HFFc6 (cell line): Measurements from ENCODE around the gene MSL1. TPM values are rescaled to one million over a fixed set of nuclear protein-coding genes. Genes with fewer than 3 reads are reported as not detected.

Experiments
- DNase-seq: peaks from one replicate; pipeline ENCODE4 v3.0.0-alpha.2; 2018
- H3K27ac Mint-ChIP-seq: 2 replicates; pipeline ENCODE4 v1.8.0; 2020; ENCODE audit warnings: mild to moderate bottlenecking, mixed read lengths
- H3K27me3 Mint-ChIP-seq: 2 replicates; pipeline ENCODE4 v1.8.0; 2021; ENCODE audit warnings: mild to moderate bottlenecking, moderate library complexity, mixed read lengths; ENCODE audit not compliant: insufficient read depth
- H3K36me3 Mint-ChIP-seq: 2 replicates; pipeline ENCODE4 v1.8.0; 2021; ENCODE audit warnings: low read depth, mixed read lengths
- H3K4me1 Mint-ChIP-seq: 2 replicates; pipeline ENCODE4 v1.8.0; 2020; ENCODE audit warnings: low read depth, mixed read lengths
- H3K4me3 Mint-ChIP-seq: 2 replicates; pipeline ENCODE4 v1.8.0; 2020; ENCODE audit warnings: mild to moderate bottlenecking, moderate library complexity, mixed read lengths
- H3K9me3 Mint-ChIP-seq: 2 replicates; pipeline ENCODE4 v1.8.0; 2020; ENCODE audit warnings: mild to moderate bottlenecking, mixed read lengths
- total RNA-seq, 6 experiments: library from RNA; stranded (reverse); fragmentation: NEBNext Ultra II Directional; extraction: Animal tissue kit (Norgen Biotek cat#: 25700); gene quantifications; 2 replicates in 1 of 6; 3 replicates in 5 of 6; pipeline ENCODE4 v1.2.3, GENCODE V29; 2021
- TF ChIP-seq, protein P1 (sequence below): fragments of 200-600 bp; sonication (generic); IDR thresholded peaks from 2 replicates; pipeline ENCODE4 v1.5.0; 2021; ENCODE audit warnings: antibody characterized with exemption, mild to moderate bottlenecking

MSL1 gene
- total RNA-seq, 6 experiments from 2014 or later: 61.2 to 67.8 (median 65.5) TPM

DNA sequence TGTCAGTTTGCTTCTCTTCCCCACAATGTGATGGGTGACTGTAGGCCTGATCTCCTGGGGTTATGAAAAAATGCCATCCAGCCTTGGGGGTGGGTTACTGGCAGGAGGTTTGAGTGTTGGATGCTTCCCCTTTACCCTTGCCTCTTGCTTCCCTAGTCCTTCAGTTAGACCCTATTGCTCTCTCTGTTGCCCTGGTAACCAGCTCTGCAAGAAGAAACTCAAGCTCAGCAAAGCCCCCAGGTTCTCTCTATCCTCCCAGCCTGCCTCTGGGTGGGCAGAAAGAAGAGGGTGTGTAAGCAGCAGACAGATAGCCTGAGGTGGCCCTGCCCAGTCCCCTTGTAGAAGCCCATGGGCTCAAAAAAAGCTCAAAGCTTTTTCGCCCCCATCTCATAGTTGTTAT, 52.7 kb downstream of the MSL1 start:
- Mint-ChIP-seq H3K9me3 (no peaks in the 10 kb centered on the region), H3K4me3 (no peak overlapping the region), H3K27me3 (peaks cover 5% of the 10 kb centered on the region; the same call in 1 of the 2 replicates), H3K4me1 (peaks cover 22% of the 10 kb centered on the region), H3K36me3 (peaks cover 42% of the 10 kb centered on the region), H3K27ac (no peak overlapping the region)
- DNase-seq: no peak
- TF ChIP-seq, protein P1, sequence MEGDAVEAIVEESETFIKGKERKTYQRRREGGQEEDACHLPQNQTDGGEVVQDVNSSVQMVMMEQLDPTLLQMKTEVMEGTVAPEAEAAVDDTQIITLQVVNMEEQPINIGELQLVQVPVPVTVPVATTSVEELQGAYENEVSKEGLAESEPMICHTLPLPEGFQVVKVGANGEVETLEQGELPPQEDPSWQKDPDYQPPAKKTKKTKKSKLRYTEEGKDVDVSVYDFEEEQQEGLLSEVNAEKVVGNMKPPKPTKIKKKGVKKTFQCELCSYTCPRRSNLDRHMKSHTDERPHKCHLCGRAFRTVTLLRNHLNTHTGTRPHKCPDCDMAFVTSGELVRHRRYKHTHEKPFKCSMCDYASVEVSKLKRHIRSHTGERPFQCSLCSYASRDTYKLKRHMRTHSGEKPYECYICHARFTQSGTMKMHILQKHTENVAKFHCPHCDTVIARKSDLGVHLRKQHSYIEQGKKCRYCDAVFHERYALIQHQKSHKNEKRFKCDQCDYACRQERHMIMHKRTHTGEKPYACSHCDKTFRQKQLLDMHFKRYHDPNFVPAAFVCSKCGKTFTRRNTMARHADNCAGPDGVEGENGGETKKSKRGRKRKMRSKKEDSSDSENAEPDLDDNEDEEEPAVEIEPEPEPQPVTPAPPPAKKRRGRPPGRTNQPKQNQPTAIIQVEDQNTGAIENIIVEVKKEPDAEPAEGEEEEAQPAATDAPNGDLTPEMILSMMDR: no peak

DNA sequence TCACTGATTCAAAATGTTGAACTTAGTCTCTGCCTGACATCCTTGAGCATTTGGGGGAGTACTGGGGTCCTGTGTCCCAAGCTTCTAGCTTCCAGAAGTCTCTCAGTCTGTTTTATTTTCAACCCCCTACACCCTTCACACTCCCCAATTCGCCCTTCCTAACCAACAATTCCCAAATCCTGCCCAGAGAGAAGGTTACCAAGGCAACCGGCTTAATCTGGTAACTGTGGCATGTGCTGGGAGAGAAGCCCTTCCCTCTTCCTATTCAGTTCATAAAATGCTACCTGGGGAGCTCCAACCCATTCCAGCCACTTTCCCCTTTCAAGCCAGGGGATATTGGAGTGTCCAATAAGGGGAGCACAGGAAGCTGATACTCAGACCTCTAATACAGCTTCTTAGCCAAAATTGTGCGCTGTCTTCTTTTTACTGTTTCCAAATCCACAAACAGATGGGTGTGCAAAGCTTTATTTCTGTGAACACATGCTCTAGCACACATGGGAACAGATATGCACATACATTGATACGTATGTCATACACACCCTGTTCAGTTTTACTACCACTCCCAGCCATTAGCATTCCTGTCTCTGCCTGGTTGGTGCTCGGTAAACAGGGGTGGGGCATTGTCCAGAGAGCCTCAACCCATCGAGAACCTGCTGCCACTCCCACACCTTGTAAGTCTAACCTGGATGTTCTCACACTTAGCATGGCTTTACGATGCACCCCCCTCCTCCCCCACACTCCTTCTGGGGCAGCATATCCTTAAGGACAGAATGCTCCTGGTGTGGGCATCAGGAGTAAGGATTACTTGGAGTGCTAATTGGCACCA, 54.4 kb downstream of the MSL1 start:
- Mint-ChIP-seq H3K27me3 (peaks cover 5% of the 10 kb centered on the region; the same call in 1 of the 2 replicates), H3K9me3 (no peaks in the 10 kb centered on the region), H3K36me3 (peaks cover 37% of the 10 kb centered on the region), H3K4me3 (no peak overlapping the region; the same call in 1 of the 2 replicates), H3K4me1 (peaks cover 32% of the 10 kb centered on the region), H3K27ac (no peak overlapping the region)
- TF ChIP-seq, protein P1: no peak
- DNase-seq: no peak

DNA sequence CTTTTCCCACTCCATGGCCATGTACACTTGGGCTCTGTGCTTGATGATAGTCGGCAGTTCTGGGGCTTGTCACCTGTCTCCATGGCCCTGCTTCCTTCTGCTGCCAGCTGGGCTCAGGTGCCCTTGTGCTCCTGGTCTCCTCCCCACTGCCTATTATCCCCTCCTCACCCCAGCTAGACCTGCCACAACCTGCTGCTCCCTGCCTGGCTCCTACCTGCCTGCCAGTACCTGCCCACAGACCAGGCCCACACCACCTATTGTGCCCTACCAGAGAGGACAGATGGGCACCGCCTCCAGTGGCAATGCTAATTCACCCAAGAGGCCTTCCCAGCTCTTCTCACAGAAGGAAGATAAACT, 55.0 kb downstream of the MSL1 start:
- Mint-ChIP-seq H3K27me3 (peaks cover 5% of the 10 kb centered on the region; the same call in 1 of the 2 replicates), H3K4me1 (peaks cover 26% of the 10 kb centered on the region), H3K36me3 (peaks cover 32% of the 10 kb centered on the region), H3K27ac (no peak overlapping the region), H3K9me3 (no peaks in the 10 kb centered on the region), H3K4me3 (peak overlapping the region; percentile 37; the same call in 1 of the 2 replicates)
- no peak for DNase-seq
- TF ChIP-seq, protein P1: no peak

DNA sequence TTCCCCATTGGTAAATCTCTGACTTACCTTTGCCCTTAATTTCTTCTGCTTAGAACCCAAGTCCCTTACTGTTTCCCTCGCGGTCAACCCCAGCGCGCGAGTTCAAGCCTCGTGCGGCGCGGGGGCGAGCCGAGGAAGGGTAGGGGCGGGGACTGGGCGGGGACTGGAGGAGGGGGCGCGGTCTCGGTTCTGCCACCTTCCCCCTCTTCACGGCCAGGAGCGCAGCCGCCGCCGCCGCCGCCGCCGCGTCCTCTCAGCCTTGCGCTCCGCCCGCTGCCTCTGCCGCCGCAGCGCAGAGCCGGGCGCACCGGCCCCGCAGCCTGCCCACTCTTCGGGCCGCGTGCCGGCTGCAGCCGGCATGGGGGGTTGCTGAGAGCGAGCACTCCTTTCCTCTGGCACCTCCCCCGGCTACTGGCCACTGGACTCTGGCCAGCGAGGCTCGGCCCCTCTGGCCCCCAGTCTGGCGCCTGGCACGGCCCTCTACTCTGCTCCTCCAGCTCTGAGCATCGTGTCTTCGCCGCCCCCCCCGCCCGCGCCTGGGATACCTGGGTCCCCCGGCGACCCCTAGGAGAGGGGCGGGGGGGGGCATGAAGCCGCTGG, 55.6 kb downstream of the MSL1 start, which contains the start of gene RAPGEFL1:
Gene RAPGEFL1 (plus strand): TSS at position 196 of the 600 bp plus-strand sequence. CDS start 392 bp downstream, at position 588.
- Mint-ChIP-seq H3K9me3 (no peaks in the 10 kb centered on the region), H3K4me1 (peaks cover 20% of the 10 kb centered on the region), H3K36me3 (peaks cover 26% of the 10 kb centered on the region), H3K4me3 (peak within 1 kb of the TSS; percentile 37; the same call in 1 of the 2 replicates), H3K27me3 (peaks cover 5% of the 10 kb centered on the region; the same call in 1 of the 2 replicates), H3K27ac (peak within 1 kb of the TSS; percentile 53)
- TF ChIP-seq, protein P1: no peak
- peak; percentile 13 for DNase-seq

DNA sequence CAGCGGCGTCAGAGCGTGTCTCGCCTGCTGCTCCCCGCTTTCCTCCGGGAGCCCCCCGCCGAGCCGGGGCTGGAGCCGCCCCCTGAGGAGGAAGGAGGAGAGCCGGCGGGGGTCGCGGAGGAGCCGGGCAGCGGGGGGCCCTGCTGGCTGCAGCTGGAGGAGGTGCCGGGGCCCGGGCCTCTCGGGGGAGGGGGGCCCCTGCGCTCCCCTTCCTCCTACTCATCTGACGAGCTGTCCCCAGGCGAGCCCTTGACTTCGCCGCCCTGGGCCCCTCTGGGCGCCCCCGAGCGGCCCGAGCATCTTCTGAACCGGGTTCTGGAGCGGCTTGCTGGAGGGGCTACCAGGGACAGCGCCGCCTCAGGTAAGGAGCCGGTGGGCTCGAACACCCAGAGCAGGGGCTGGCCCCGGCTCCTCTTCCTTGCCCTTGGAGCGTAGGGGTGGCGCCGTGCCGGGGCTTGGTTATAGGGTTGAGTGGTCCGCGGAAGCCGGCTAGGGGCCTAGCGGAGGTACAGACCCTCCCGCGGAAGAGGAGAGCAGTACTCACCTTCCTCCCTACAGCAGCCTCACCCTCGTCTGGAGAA, 56.3 kb downstream of the MSL1 start:
- TF ChIP-seq, protein P1: no peak
- DNase-seq: no peak
- Mint-ChIP-seq H3K36me3 (peaks cover 18% of the 10 kb centered on the region), H3K9me3 (no peaks in the 10 kb centered on the region), H3K4me3 (no peak overlapping the region), H3K27me3 (peaks cover 7% of the 10 kb centered on the region; the same call in 1 of the 2 replicates), H3K4me1 (peaks cover 20% of the 10 kb centered on the region), H3K27ac (no peak overlapping the region; the same call in 1 of the 2 replicates)
